GM10266 (cell line): ENCODE results near the gene WT1.

ENCODE experiments used
- DNase-seq: peaks from one replicate; pipeline ENCODE4 v3.0.0; 2012; ENCODE audit errors: extremely low spot score
- TF ChIP-seq, protein P1 (sequence below): IDR thresholded peaks from 2 replicates; pipeline ENCODE4 v1.5.1; 2012; ENCODE audit warnings: mild to moderate bottlenecking, low read depth; ENCODE audit not compliant: control insufficient read depth, insufficient read depth; ENCODE audit errors: missing control alignments

The WT1 gene

DNA sequence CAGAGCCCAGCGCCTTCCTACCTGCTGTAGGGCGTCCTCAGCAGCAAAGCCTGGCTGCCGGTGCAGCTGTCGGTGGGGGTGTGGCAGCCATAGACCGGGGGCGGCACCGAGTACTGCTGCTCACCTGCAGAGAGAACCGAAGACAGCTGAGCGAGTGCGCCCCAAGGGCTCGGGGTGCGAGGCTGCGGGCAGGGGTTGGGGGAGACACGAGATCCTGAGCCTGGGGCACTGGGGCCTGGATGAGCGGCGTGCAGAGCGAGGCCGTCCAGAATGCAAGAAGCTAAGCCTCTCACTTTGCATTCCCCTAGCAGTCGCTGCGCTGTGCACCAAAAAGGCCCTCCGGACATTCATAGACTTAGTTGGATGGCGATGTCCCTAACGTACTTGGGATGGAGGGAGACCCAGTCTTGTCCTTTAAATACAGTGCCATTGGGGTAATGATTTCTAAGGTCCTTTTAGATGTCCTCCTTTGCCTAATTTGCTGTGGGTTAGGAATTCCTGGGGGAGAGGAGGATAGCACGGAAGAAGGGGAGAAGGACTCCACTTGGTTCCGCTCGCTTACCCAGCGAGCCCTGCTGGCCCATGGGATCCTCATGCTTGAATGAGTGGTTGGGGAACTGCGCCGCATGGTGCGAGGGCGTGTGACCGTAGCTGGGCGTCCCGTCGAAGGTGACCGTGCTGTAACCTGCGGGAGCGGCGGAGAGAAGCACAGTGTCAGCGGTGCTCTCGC, 7.2 kb downstream of the WT1 start:
- TF ChIP-seq, protein P1, sequence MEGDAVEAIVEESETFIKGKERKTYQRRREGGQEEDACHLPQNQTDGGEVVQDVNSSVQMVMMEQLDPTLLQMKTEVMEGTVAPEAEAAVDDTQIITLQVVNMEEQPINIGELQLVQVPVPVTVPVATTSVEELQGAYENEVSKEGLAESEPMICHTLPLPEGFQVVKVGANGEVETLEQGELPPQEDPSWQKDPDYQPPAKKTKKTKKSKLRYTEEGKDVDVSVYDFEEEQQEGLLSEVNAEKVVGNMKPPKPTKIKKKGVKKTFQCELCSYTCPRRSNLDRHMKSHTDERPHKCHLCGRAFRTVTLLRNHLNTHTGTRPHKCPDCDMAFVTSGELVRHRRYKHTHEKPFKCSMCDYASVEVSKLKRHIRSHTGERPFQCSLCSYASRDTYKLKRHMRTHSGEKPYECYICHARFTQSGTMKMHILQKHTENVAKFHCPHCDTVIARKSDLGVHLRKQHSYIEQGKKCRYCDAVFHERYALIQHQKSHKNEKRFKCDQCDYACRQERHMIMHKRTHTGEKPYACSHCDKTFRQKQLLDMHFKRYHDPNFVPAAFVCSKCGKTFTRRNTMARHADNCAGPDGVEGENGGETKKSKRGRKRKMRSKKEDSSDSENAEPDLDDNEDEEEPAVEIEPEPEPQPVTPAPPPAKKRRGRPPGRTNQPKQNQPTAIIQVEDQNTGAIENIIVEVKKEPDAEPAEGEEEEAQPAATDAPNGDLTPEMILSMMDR, result no peak
- peak; percentile 26 for DNase-seq

DNA sequence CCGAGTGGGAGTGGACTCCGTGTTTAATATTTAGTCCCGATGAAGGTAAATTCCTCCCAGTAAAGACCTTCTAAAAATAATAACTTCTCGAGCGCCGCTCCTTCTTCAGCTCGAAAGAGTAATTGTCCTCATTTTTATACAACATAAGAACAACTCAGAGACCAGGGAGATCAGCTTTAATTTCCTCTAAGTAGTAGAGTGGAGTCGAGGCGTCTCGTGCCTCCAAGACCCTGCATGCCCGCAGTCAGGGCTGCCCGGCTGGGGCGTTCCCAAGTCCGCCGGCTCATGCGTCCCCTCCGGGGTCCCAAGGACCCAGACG, 7.8 kb downstream of the WT1 start:
- TF ChIP-seq, protein P1, result no peak
- DNase-seq, result no peak

DNA sequence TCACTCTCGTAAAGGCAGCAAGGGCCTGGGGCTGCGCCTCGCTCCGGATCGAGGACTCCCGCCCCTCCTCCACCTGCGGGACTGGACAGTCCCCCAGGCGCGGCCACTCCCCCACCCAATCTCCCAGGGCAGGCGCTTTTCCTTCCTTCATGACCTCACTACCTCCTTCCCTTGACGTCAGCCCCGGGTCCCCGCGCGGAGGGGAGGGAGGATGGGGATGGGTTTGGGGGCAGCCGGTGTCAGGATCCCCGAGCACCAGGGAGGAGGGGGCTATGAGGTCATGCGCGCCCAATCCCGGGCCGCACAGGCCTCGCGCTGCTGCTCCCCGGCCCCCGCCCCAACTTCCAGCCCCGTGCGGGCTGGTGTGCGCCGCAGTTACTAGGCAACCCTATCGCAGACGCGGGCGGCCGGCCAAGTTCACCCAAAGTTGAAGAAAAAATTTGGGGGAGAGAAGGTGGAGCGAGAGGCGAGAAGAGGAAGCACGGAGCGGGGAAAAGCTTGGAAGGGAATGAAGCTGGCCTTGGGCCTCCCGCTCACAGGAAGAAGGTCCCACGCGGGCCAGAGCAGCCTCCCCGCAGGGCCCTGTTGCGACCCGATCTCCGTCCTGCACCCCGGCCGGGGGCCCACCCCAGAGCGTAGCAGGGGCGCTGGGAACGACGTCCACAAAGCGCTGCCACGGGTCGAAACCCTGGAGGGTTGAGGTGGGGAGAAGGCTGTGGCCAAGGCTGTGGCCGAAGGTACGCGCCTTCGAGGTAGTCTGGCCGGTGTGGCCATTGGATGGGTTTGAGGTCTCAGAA, 8.3 kb downstream of the WT1 start:
- DNase-seq, result peak; percentile 21
- TF ChIP-seq, protein P1, result no peak

DNA sequence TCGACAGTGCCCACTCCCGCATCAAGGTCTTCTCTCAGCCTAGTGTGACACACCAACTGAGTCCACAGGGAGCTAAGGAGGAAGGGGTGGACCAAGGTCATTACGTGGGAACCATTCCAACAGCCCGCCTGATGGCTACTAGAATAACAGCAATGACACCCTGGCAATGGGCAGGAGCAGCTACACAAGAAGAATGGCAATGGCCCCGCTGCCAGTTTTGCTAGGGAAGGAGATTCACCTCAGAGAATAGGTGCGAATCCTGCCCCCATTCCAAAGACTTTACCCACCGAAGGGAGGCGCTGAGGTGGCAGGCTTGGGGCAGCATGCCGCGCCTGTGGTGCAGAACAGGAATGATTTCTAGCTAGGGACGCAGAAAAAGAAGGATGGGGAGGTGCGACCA, 9.1 kb downstream of the WT1 start:
- DNase-seq, result no peak
- TF ChIP-seq, protein P1, result no peak

DNA sequence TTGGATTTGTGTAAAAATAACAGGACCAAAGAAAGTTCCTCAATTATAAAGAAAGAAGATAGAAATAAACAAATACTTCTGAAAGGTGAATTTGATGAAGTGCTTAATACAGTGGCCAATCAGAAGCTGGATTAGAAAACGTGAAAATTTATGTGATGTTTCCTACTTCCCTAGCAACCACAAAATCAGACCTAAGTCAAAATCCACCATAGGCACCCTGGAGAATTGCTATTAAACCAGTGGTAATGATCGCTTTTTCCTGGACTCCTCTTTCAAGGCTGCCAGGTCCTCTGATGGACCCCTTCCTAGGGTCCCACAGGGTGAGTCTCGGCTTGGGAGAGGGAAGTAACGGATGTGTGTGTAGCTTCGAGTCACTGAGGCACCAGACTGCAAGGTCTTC, 9.6 kb downstream of the WT1 start:
- TF ChIP-seq, protein P1, result no peak
- peak; percentile 28 for DNase-seq

DNA sequence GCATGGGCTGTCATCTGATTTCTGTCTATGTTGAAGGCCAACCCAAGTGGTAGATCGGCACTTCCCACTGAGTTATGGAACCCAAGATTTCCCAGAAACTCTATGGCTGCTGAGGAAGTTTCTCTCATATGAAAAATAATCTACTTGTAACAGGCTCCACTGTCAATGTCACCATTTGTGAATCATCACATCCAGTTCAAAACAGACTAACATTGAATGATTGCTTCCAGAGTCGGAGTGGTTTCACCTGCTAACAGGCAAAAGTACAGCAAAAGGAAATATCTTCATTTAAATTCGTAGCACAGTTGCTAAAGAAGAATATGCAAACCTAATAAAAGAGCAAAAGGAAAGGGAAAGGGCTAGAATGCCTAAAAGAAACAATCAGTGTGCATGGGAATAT, 12.8 kb downstream of the WT1 start:
- TF ChIP-seq, protein P1, result no peak
- DNase-seq, result no peak

DNA sequence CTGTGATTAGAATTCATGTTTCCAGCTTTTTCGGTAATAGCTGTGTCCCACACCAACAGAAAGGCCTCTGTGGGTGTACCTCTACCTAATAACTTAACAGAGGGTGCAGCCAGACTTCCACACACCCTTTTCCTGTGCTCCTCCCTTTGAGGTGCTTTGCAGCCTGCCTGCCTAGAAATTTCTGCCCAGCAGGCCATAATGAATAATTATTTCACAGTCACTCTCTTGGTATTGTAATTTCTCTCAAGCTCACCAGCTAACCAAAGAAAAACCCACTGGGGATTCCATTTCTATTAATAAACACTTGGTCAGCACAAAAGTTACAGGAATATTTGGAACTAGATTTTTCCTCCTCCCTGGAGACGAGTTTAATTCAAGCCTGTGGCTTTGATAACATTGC, 13.3 kb downstream of the WT1 start:
- TF ChIP-seq, protein P1, result no peak
- DNase-seq, result no peak
